Measurements from ENCODE around the gene WDR88.
"Not testable (repeated sequence)": the region's sequence is repeated elsewhere in the genome, so short reads cannot be mapped to it uniquely, and the experiment has no call there.

The WDR88 gene

DNA sequence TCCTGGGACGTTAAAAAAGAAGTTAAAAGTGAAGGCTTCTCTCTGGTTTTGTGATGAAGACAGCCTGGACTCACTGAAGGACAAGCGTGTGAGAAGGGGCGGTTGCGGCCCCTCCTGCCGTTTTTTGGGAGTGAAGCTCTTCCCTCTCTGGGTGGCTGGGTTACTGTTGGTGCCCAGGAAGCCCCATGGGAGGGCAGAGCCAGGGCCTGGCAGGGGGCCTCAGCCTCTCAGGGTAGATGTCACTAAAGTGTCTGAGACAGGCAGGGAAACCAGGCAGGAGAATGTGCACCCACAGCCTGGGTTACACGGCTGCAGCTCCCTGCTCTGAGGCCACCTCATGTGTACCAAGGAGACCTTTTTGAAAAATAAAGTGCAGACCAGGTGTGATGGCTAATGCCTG is 1.5 kb upstream of the WDR88 start:
- no peak for DNase-seq

DNA sequence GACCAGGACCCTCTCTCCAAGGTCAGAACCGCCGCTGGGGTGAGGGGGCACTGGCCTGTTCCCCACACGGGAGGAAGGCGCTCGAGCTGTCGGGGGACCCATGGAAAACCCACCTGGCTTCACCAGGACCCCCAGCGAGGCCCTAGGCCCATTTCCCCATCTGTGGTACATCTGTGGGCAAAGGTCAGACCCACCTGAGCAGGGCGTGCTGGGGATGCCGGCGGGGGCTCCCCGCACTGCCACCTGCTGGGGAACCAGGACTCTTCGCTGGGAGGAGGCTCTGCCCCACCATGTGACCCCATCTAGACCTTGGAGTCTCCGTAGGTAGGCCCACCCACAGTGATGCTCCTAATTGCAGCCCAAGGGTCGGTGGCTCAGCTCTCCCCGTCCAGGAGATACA is 511 bp downstream of the WDR88 start:
- DNase-seq, result no peak

DNA sequence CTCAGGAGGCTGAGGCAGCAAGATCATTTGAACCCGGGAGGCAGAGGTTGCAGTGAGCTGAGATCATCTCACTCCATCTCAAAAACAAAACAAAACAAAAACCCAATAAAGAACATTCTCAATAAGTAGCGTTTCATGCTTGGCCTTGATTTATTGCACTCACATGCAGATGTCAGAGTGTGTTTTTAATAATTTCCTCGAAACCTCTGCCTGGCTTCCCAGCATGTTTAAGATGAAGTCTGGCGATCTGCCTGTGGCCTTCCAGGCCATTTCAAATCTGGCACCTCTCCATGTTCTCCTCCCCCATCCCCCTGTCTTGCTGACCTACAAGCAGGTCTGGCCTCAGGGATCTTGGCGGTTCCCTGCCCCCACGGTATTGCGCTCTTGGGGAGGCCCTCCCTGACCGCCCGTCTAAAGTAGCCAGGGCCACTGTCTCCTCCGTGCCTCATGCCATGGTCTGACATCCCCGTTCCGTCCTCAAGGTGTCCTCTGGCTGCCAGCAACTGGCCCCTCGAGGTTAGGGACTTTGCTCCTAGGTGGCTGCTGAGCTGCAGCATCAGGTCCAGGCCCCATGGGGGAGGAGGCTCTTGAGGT is 1.6 kb downstream of the WDR88 start:
- no peak for DNase-seq

DNA sequence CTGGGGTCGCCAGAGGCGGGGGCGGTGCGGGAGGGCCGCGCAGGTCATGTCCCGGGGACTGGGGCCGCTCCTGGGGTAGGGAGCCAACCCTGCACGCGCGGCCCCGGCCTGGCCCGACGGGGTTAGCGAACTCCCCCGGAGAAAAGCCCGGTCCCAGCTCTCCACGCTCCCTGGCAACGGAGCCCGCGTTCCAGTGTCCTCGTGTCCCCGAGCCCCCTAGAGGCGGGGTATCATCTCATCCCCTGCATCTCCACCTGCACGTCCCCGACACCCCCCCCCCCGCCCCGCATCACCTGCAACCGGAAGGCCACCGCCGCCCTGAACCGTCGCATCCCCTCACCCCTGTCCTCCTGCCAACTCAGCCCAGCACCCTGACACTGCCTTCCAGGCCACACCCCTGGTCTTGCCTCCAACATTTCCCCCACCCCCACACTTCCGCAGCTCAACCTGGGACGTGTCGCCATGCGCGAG is 2.7 kb downstream of the WDR88 start:
- peak; percentile 14 to 40 (median 22) for DNase-seq

DNA sequence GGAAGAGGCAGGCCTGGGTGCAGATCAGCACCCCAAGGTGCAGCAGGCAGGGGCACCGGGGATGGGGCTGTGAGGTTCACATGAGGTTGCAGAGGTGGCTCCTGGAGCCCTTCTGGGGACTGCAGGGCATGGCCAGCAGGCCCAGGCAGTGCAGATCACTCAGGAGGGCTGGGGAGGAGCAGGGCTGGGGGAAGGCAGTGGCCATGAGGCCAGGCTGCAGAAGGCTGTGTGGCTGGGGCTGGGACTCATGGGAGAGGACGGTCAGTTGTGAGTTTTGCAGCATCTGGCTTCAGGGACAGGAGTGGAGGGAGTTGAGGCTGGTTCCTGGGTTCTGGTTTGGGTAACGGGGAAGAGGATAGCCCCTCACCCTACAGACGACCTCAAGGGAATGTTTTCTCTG is 7.3 kb downstream of the WDR88 start:
- DNase-seq, result no peak

DNA sequence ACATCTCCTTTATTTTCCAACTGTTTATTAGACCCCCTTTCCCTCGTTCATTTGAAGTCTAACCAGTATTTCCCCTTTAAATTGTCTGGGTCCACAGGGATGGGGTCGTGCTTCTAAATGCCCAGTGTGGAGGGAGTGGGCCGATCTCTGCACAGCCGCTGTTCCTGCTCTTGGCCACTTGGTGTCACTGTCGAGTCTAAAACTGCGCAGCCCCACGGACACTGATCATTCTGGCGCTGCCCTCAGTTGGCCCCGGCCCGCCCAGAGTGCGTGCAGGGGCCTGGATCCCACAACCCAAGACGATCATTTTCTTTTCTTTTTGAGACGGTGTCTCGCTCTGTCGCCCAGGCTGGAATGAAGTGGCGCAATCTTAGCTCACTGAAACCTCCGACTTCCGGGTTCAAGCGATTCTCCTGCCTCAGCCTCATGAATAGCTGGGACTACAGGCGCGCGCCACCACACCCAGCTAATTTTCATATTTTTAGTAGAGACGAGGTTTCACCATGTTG is 12.0 kb downstream of the WDR88 start:
- DNase-seq, result peak in 4 of 5 donors; percentile 46 to 56 (median 50)

DNA sequence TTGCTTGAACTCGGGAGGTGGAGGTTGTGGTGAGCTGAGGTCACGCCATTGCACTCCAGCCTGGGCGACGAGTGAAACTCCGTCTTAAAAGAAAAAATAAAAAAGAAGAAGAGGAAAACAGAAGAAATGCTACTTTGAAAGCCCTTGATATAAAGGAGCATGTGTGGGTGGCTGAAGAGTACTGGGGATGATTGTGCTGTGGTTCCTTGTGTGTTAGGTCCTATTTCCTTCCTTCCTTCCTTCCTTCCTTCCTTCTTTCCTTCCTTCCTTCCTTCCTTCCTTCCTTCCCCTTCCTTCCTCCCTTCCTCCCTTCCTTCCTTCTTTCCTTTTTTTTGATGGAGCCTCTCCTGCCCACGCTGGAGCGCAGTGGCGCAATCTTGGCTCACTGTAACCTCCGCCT is 14.3 kb downstream of the WDR88 start:
- DNase-seq, result no peak

DNA sequence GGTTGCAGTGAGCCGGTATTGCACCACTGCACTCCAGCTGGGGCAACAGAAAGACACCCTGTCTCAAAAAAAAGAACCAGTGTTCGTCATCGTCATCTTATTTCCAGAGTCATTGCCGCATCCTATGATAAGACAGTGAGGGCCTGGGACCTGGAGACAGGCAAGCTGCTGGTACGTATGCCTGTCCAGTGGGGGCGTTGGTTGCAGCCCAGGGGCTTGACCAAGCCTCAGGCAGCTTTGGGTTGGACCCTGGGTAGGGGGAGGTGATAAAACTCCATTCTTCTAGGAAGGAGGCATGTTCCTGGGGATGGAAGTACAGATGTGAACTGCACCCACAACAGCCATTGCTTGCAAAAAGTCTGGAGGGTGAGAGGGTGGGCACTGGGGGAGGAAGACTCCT is 15.6 kb downstream of the WDR88 start:
- no peak for DNase-seq

DNA sequence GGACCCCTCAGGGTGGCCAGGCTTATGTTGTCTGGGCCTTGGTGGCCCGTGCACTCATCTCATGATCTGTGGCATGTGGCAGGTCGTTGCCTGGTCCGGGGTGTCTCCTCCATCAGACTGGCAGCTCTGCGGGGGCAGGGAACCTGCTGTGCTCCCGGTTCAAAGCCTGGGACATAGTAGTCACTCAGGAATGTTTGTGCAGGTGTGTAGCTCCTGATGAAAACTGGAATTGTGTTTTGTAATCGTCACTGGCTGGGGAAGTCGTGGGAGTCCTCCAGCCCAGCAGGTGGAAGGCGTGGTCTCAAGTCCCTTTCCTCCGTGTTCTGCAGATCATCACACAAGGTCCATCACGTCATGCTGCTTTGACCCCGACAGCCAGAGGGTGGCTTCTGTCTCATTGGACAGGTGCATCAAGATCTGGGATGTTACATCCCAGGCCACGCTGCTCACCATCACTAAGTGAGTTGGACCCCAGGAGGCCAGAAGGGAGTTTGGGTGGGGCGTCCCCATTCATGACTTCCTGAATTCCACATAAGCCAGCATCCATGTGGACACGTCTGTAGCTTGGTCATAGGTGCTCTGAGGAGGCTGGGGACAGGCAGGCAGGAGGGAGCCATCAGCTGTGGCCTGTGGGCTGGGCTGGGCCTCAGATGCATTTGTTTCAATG is 19.1 kb downstream of the WDR88 start:
- DNase-seq, result no peak

DNA sequence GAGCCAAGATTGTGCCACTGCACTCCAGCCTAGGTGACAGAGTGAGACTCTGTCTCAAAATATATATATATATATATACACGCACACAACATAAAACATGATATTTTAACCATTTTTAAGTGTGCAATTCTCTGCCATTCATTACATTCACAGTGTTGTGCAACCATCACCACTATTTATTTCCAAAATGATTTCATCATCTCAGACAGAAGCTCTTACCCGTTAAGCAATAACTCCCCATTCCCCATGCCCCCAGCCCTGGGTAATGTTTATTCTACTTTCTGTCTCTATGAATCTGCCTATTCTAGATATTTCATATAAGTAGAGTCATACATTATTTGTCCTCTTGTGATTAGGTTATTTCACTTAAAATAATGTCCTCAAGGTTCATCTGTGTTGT is 20.3 kb downstream of the WDR88 start:
- DNase-seq, result no peak

DNA sequence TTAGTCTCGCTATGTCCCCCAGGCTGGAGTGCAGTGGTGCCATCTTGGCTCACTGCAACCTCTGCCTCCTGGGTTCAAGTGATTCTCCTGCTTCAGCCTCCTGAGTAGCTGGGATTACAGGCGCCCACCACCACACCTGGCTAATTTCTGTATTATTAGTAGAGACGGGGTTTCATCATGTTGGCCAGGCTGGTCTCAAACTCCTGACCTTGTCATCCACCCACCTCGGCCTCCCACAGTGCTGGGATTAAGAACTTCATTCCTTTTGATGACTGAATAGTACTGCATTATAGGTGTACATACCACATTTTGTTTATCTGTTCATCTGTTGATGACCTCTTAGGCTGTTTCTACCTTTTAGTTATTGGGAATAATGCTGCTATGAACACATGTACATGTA is 20.7 kb downstream of the WDR88 start:
- DNase-seq, result not testable (repeated sequence)

DNA sequence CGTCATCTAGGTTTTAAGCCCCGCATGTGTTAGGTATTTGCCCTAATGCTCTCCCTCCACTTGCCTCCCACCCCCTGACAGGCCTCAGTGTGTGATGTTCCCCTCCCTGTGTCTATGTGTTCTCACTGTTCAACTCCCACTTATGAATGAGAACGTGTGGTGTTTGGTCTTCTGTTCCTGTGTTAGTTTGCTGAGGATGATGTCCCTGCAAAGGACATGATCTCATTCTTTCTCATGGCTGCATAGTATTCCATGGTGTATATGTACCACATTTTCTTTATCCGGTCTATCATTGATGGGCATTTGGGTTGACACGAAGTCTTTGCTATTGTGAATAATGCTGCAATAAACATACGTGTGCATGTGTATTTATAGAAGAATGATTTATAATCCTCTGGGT is 22.4 kb downstream of the WDR88 start:
- DNase-seq, result not testable (repeated sequence)

DNA sequence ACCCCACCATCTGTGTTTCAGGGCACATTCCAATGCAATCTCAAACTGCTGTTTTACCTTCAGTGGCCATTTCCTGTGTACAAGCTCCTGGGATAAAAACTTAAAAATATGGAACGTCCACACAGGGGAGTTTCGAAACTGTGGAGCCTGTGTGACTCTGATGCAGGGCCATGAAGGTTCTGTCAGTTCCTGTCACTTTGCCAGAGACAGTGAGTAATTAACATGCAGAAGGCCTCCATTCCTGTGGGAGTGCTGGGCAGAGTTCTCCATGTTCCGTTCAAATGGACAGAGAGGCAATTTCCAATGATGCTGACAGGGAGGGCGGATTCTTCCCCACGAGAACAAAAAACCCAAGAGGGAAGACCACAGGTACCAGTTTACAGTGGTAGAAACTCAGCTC is 24.4 kb downstream of the WDR88 start:
- no peak for DNase-seq

DNA sequence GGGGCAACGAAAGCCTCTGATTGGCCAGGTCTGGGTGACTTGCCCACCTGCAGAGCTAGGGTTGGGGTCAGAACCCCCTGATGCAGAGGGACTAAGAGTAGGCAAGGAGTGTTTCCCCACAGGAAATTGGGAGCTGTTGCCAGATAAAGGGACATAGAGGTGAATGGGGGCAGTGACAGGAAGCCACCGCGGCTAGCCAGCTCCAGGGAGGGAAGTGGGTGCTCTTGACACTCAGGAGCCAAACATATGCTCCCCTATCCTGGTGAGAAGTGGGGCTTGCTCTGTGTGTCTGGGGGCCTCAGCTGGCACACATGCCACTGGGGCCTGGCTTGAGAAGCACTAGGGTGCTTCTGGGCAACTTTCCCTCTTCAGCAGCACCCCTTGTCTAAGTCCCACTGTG is 26.0 kb downstream of the WDR88 start:
- DNase-seq, result no peak

DNA sequence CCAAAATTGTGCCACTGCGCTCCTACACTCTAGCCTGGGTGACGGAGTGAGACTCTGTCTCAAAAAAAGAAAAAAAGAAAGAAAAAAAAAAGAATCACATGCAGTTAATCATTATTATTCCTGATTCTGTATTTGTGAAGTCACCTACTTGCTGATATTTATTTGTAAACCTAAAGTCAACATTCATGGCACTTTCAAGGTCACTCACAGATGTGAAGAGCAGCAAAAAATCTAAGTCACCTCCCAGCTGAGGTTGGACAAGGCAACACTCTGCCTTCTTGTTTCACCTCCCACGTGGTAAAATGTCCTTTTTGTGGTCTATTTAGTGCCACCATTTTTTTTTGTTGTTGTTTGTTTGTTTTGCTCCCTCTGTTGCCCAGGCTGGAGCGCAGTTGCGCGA is 26.5 kb downstream of the WDR88 start:
- no peak for DNase-seq

DNA sequence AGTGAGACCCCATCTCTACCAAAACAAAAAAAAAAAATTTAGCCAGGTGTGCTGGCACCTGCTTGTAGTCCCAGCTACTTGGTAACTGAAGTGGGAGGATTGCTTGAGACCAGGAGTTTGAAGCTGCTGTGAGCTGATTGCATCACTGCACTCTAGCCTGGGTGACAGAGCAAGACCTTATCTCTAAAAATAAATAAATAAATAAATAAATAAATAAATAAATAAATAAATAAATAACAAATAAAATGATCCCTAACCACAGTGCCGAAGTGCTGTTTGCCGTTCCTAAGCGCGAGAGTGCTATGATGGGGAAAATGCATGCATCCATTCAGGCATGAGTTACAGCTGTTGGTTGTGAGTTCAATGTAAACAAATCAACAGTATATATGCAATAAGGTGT is 27.2 kb downstream of the WDR88 start:
- no peak for DNase-seq

DNA sequence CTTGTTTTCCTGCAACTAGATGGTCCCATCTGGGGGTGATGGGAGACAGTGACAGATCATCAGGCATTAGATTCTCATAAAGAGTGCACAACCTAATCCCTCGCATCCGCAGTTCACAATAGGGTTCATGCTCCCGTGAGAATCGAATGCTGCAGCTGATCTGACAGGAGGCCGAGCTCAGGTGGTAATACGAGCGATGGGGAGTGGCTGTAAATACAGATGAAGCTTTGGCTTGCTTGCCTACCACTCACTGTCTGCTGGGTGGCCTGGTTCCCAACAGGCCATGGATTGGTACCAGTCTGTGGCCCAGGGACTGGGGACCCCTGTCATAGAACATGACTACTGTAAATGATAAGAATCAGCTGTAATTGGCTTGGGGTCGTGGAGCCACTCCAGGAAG is 28.0 kb downstream of the WDR88 start:
- DNase-seq, result no peak

DNA sequence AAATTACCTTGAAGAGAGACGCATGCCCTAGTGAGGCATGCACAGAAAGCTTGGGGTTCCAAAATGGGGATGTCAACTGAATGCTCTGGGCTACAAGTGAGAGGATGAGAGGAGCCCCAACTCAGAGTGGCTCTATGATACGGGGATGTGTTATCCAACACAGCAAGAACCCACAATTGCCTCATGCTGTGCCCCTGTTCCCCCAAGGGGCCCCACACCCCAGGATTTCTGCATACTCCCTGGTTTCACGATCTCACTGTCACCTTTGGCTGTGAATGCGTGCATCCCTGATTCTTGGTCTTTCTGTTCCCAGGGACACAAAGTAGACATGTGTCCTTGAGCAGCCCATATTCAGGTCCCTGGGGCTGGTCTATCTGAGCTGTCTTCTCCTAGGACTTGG is 29.3 kb downstream of the WDR88 start:
- no peak for DNase-seq

DNA sequence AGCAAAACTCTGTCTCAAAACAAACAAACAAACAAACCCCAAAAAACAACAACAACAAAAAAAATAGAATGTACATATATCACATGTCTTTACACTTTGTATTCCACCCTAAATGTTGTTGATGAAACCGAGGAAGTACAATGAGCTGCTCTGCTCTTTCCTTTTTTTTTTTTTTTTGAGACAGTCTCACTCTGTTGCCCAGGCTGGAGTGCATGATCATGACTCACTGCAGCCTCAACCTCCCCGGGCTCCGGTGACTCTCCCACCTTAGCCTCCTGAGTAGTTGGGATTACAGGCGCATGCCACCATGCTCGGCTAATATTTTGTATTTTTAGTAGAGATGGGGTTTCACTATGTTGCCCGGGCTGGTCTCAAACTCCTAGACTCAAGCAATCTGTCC is 31.6 kb downstream of the WDR88 start:
- DNase-seq, result no peak

DNA sequence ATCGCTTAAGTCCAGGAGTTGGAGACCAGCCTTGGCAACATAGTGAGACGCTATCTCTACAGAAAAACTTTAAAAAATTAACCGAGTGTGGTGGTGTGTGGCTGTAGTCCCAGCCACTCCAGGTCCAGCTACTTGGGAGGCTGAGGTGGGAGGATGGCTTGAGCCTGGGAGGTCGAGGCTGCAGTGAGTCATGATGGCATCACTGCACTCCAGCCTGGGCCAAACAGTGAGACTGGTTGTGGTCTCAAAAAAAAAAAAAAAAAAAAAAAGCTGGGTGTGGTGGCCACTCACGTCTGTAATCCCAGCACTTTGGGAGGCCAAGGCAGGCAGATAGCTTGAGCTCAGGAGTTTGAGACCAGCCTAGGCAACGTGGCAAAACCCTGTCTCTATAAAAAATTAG is 34.1 kb downstream of the WDR88 start:
- DNase-seq, result not testable (repeated sequence)

DNA sequence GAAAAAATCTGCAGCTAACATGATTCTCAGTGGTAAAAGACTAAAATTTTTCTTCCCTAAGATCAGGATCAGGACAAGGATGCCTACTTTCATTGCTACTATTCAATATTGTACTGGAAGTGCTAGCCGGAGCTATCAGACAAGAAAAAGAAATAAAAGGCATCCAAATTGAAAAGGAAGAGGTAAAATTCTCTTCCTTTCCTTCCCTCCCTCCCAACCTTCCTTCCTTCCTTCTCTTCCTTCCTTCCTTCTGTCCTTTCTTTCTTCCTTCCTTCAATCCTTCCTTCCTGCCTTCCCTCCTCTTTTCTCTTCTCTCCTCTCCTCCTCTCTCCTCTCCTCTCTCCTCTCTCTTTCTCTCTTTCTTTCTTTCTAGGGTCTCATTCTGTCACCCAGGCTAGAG is 35.5 kb downstream of the WDR88 start:
- no peak for DNase-seq

DNA sequence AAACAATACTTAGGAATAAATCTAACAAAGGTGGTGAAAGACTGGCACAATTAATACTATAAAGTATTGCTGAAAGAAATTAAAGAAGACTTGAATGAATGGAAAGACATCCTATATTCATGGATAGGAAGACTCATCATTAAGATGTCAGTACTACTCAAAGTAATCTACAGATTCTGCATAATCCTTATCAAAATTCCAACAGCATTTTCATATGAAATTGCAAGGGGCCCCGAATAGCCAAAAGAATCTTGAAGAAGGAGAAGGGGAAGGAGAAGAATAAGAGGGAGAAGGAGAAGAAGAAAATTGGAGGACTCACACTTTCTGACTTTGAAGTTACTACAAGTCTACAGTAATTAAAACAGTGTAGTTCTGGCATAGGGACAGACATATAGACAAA is 36.6 kb downstream of the WDR88 start:
- DNase-seq, result no peak

DNA sequence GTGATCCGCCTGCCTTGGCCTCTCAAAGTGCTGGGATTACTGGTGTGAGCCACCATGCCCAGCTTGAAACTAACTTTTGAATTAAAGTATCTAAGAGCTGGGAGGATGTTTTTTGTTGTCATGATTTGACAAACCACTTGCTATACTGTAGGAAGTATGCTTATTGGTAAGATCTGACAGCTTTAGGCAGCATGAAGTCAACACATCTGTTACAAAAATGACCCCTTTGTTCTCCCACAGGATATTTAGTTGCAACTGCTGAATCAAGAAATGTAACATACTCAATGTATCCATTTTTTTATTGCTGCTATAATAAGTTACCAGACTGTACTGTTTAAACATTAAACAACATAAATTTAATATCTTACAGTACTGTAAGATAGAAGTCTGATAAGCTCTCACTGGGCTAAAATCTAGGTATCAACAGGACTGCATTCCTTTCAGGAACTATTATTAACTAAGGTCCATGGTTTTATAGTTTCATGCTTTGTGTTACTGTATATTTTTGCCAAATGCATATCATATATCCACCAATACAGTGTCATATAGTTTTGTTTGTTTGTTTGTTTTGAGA is 39.4 kb downstream of the WDR88 start:
- no peak for DNase-seq

DNA sequence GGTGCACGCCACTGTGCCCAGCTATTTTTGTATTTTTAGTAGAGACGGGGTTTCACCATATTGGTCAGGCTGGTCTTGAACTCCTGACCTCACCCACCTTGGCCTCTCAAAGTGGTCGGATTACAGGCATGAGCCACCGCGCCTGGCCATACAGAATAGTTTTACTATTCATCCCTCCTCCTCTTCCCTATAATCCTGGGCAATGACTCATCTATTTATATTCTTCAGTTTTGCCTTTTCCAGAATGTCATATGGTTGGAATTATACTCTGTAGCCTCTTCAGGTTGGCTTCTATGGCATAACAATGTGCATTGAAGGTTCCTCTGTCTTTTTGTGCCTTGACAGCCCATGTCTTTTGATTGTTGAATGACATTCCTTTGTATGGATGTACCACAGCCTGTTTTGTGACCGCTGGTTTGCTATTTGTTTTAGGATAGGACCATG is 40.0 kb downstream of the WDR88 start:
- no peak for DNase-seq

Measured in T-helper 1 cell (primary cell).